ENCODE measurements around the gene NIPSNAP3A.
"Not testable (repeated sequence)": the region's sequence is repeated elsewhere in the genome, so short reads cannot be mapped to it uniquely, and the experiment has no call there.

The NIPSNAP3A gene

DNA sequence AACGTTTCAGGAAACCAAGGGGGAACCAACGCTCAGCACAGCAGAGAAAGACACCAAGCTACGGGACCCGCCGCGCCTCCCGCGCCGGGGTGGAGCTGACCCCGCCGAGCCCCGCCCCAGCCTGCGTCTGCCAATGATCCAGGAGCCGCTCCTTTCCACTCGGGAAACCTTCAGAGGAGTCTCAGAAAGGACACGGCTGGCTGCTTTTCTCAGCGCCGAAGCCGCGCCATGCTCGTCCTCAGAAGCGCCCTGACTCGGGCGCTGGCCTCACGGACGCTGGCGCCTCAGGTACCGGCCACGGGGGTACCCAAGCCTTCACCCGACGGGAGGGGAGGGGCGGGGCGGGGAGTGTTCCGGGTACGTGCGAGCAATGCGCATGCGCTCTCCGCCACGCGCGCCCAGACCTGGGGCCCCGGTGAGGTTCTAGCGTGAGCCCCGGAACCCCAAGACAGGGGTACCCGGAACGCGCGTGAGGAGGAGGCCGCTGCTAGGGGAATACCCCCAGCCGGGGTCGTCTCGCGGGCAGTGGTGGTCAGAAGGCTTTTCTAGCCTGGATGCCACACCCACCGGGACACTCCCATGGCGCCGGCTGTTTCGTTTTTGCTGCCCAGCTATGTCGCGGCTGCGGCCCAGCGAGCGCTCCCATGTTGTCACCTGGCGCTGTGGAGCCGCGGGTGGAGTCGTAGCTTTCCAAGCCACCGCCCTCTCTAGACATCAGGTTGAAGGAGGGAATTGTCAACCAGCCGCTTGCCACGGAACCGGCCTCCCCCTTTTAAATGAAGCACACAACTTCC is at the start of gene NIPSNAP3A:
Gene NIPSNAP3A (plus strand): TSS at position 119 of the 794 bp plus-strand sequence. CDS start 110 bp downstream, at position 229.
- DNase-seq (ENCODE audit: low read depth in 2 of 2, low spot score in 1 of 2) = peak; percentile 71

DNA sequence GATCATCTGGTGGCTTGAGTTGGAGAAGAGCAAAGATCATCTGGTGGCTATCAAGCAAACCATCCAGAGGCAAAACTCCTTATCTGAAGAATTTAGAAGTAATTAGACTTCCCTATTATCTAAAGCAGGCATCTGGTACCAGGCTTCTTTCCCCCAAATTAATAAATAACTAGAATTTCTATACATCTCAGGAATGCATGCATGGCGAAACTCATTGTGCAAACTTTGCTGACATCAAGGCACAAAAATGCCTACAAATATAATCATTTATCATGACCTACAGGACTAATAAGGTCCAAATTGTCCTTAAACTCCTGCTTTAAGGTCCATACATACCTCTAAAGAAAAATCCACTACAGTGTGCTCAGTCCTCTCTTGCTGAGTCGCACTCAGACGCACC is 47.2 kb upstream of the NIPSNAP3A start:
- DNase-seq (ENCODE audit: low read depth in 2 of 2, low spot score in 1 of 2) = no peak

DNA sequence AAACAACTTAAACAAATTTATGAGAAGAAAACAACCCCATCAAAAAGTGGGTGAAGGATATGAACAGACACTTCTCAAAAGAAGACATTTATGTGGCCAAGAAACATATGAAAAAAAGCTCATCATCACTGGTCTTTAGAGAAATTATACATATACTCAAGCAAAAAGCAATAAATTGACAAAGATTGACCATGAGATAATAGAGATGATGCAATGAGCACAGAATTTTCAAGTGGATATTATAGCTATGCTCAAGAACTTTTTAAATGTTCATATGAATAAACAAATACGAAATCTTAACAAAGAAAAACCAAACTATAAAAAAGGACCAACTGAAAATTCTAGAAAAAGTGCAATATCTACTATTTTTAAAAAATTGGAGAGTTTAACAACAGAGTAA is 38.7 kb upstream of the NIPSNAP3A start:
- not testable (repeated sequence) for DNase-seq (ENCODE audit: low read depth in 2 of 2, low spot score in 1 of 2)

DNA sequence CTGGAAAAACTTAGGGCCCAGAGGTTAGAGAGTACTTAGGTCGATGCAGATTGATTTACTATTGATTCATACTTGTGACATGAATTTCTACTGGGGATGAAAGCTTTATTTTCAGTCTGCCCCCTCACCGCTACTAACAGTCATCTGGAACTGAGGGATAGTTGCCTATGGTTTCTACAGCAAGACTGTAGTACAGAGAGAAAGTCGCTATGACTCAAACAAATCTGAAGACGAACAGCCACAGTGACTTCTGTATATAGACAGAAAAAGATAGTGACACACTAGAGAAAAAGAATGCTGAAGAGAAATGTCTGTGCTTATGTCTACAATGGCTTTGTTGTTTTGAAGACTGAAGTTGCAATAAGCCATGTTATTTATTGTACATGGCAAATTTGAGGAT is 35.9 kb upstream of the NIPSNAP3A start:
- no peak for DNase-seq (ENCODE audit: low read depth in 2 of 2, low spot score in 1 of 2)

DNA sequence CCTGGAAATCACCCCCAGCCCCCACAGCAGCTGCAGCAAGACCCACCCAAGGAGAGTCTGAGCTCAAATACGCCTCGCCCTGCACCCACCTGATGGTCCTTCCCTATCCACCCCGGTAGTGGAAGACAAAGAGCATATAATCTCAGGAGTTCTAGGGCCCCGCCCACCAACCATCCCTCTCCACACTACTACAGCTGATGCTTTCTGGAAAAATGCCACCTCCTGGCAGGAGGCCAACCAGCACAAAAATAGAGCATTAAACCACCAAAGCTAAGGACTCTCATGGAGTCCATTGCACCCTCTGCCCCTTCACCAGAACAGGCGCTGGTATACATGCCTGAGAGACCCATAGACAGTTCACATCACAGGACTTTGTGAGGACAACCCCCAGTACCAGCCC is 22.5 kb upstream of the NIPSNAP3A start:
- no peak for DNase-seq (ENCODE audit: low read depth in 2 of 2, low spot score in 1 of 2)

DNA sequence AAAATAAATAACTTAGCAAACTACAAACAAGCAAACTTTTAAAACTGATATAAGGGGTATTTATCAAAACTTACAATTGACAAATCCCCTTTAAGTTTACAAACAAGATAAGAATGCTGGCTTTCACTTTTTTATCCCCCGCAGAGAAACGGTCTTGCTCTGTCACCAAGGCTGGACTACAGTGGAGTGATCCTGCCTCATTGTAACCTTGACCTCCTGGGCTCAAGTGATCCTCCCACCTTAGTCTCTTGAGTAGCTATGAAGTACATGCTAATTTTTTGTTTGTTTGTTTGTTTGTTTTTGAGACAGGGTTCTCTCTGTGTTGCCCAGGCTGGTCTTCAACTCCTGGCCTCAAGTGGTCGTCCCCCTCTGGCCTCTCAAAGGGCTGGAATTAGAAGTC is 9.0 kb upstream of the NIPSNAP3A start:
- DNase-seq (ENCODE audit: low read depth in 2 of 2, low spot score in 1 of 2) = no peak

DNA sequence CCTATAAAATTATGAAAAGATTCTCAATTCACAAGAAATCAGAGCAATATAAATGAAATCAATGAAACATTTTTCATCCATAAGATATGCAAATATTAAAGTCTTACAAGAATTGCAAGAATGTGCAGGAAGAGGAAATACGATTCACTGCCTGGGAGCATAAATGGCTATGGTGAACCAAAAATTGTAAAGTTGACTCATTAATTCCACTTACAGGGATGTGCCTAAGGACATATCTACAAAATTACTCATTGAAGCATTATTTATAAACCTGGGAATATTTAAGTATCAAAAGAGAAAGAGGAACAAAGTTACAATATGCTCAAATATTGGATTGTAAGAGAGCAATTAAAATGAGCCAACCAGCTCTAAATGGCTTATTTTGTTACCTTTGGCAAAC is 6.9 kb upstream of the NIPSNAP3A start:
- no peak for DNase-seq (ENCODE audit: low read depth in 2 of 2, low spot score in 1 of 2)

DNA sequence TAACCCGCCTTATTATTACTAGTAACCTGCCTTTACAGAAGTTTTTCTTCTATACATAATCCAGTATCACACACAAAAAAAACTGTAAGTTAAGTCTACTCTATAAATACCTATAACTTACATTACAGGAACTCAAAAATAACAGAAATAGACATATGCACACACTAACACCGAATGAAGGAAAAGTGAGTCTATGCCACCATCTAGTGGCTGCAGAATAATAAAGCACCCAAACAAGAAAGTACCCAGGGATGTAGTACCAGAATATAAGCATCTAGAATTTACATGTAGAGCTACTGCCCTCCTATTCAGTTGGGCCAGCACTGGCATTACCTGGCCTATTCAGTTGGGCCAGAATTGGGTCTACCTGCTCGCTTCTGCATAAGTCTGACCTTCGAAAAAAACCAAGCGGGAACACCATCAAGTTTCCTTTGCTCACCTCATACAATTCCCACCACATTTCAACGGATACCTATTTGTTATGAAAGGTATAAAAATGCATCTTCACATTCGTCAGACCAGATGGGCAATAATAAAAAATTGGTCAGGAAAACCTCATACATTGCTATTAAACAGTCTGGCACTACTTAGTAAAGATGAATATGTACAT is 4.0 kb upstream of the NIPSNAP3A start:
- no peak for DNase-seq (ENCODE audit: low read depth in 2 of 2, low spot score in 1 of 2)

DNA sequence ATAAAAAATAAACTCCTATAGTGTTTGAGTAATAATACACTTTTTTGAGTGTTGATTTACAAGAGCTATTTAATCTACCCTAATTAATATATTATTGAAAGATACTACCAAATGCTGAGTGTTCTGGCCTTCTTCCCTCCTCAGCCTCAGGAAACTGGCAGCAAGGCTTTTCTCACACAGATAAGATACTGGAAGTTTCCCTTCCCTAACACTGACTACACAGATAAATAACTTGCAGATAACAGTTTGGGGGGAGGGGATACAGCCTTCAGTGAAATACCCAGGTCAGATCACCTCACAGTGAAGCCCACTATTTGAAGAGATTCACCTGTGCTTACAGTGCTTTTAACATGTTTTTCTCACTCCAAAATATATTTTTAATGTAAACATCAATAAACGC is 1.6 kb upstream of the NIPSNAP3A start:
- no peak for DNase-seq (ENCODE audit: low read depth in 2 of 2, low spot score in 1 of 2)

DNA sequence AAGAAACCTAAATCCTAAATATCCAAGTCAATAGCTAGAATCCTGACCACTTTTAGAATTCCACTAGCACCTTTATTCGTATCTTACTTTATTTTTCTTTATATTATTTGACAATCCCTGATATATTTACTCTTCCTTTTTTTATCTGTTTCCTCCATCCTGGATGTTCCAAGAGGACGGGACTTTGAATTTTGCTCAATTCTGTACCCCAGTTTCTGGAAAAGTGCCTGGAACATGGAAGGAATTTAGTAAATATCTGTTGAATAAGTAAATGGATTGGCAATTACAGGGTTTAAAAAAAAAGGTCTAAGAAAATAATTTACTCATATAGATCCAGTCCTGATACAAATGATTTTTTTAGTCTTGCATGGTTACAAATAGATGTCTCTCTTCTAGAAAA is 1.2 kb upstream of the NIPSNAP3A start:
- DNase-seq (ENCODE audit: low read depth in 2 of 2, low spot score in 1 of 2) = no peak

DNA sequence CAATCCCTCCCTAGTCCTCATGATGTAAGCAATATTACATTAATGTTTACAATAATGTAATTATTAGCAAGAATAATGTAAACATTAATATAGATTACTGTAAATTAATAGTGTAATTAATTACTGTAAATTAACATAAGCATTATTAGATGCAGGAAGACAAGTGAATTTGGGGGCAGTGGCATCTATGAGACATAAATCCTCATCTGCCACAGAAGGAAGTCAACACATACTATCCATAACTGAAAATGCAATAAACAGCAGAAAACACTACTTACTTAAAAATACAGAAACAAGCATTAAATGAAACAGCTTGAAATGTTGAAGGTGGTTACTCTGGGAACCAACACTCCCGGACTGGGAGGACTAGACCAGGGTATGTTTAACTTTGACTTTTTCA is 685 bp upstream of the NIPSNAP3A start:
- DNase-seq (ENCODE audit: low read depth in 2 of 2, low spot score in 1 of 2) = no peak

DNA sequence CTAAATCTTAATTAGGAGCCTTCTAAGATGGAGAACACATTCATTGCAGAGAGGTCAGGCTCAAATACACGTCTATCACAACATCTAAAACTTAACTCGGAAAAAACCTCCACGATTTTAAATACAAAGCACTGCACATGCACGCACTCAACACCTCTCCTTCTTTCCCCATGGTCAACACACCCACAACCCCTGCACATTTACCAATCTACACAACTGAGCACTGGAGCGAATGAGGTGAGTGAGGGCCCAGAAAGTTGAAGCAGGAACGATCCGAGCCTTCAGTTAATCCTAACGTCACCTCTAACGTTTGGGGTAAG is 278 bp upstream of the NIPSNAP3A start:
- DNase-seq (ENCODE audit: low read depth in 2 of 2, low spot score in 1 of 2) = no peak

DNA sequence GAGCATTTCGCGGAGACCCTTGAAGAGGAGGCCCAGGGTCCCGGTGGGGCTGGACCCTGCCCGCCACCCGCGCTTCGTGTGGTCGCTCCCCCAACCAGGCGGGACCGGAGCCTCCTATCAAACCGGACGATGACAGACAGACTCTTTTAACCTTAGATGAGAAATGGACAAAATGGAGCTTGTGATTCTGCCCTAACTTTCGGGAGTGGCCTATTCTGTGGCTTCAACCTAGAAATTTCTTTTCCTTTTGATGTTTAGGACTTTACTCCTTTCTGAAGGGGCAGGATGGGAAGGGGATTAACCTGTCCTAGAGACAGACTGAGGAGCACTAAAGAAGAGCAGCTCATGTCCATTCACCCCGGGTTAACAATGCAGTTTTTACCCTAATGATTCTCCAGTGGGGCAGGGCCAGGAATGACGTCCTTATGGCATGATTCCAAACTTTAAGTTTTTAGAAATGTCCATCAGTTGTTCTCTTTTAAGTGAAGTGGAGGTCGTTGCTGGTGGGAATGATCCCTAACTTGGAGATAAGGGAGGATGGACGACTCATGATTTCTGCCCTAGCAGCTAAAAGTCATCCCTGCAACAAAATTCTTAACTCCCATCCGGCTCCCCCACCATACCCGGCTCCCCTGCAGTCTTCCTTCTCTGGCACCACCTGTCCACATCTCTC is 1.0 kb downstream of the NIPSNAP3A start:
- DNase-seq (ENCODE audit: low read depth in 2 of 2, low spot score in 1 of 2) = no peak

DNA sequence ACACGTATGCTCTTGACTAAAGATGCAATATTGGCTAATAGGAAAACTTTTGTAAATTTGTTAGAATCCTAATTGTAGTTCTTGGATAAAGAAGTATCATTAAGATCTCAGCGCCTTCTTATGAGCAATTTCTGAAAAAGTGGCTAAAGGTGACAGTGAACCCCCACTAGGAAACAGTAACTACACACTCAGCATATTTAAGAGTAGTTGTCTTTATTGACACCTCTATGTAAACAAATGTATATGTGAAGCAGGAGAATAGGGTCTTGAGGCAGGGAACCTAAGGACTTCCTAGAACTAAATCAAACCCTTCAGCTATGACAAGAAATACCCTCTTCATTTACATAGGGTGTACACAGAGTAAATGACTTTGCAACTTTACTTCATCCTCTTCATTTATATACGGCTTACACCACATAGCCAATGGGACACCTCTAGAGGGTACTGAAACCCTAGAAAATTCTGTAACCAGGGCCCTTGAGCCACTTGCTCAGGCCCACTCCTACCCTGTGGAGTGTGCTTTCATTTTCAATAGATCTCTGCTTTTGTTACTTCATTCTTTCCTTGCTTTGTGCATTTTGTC is 2.8 kb downstream of the NIPSNAP3A start:
- no peak for DNase-seq (ENCODE audit: low read depth in 2 of 2, low spot score in 1 of 2)

DNA sequence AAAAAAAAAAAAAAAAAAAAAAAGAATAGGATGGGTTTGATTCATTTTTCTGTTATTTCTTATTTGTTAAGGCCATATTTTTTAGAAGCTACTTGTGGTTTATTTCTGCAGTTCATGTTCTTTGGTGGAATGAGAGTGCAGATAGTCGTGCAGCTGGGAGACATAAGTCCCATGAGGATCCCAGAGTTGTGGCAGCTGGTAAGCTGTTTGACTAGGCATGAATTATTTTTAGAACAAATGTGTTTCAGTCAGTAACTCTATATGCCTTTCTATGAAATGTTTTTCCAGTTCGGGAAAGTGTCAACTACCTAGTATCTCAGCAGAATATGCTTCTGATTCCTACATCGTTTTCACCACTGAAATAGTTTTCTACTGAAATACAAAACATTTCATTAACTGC is 11.5 kb downstream of the NIPSNAP3A start:
- no peak for DNase-seq (ENCODE audit: low read depth in 2 of 2, low spot score in 1 of 2)

DNA sequence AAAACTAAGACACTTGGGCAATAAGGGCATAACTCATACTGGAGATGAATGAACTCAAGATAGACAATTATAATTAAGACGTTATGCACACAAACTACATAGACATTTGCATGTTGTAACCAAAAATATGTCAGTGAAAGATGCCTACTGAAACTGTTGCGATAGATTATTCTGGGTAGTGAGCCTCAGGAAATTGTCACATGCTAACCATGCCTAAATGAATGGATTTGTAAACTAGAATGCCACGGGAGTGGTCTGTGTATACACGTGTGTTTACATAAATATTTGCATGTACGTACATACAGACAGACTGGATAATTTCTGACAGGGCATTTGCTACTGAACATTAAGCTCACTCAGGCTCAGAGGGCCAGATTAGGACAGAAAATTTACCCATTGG is 17.7 kb downstream of the NIPSNAP3A start:
- no peak for DNase-seq (ENCODE audit: low read depth in 2 of 2, low spot score in 1 of 2)

DNA sequence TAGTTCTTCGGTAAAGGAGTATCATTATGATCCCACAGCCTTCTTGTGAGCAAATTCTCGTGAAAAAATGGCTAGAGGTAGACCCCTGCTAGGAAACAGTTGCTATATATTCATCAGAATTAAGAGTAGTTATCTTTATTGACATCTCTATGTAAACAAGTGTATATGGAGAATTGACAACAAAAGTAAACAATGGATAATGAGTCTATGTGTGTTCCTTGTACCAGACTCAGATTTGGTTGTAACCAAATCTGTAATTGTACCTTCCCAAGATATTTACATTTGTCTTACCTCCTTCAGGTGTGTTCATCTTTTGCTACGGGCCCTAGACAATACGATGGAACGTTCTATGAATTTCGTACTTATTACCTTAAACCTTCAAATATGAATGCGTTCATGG is 18.5 kb downstream of the NIPSNAP3A start:
- no peak for DNase-seq (ENCODE audit: low read depth in 2 of 2, low spot score in 1 of 2)

DNA sequence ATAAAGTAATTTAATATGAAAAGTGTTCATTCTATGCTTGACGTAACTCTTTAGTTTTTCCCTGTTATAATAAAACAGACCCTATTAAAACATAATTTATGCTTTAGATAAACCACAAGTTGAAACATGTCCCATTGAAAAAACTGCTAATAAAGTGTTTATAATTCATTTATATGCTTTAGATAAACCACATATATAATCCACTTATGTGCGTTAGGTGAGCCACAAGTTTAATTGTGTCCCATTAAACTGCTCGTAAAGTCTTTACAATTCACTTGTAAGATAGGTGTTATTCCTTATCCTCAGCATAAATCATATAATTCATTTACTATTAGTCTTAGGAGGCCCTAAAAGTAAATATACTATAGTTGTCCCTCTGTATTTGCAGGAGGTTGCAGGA is 20.0 kb downstream of the NIPSNAP3A start:
- DNase-seq (ENCODE audit: low read depth in 2 of 2, low spot score in 1 of 2) = no peak

DNA sequence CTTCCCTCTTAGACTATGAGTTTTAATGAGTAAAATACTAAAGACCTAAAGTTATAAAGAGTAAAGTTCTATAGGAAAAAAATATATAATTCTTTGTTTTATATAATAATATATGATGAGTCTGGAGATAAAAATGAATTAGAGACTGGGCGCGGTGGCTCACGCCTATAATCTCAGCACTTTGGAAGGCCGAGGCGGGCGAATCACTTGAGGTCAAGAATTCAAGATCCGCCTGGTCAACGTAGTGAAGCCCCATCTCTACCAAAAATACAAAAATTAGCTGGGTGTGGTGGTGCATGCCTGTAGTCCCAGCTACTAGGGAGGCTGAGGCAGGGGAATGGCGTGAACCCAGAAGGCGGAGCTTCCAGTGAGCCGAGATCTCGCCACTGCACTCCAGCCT is 21.5 kb downstream of the NIPSNAP3A start:
- not testable (repeated sequence) for DNase-seq (ENCODE audit: low read depth in 2 of 2, low spot score in 1 of 2)

DNA sequence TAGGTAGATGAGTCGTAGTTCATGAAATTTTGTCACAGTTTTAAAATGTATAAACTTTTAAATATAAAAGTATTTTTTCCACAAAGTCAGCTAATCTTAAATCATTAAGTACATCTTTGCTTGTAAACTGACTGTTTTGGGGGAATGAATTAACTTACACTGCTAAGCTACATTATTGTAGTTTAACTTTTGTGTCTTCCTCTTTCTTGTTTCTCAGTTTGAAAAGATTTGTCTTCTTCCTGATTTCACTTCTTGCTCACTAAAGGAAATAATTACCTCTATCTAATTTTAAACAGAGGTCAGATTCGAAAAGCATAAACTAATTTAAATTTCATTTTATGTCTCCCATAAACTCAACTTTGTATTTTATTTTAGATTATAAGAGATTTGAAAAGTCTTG is 22.2 kb downstream of the NIPSNAP3A start:
- no peak for DNase-seq (ENCODE audit: low read depth in 2 of 2, low spot score in 1 of 2)

DNA sequence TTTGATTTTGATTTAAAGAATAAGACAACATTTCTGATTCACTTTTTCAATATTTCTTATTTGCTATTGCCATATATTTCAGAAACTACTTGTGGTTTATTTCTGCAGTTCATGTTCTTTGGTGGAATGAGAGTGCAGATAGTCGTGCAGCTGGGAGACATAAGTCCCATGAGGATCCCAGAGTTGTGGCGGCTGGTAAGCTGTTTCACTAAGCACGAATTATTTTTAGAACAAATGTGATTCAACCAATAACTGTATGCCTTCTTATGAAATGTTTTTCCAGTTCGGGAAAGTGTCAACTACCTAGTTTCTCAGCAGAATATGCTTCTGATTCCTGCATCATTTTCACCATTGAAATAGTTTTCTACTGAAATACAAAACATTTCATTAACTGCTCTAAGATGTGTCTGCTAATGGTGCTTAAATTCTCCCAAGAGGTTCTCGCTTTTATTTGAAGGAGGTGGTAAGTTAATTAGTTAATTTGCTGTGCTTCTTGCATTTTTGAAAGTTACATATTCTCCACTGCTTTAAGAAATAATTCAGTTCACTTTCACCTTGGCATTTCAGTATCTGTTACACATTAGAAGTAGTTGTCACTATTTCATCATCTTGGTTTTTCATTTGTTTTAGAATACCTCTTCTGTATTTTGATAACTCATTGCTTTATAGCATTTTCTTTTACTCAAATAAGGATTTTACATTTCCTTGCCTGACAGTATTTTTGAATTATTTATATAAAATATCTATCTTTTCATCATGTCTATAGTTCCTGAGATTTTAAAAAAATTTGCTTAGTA is 25.4 kb downstream of the NIPSNAP3A start:
- DNase-seq (ENCODE audit: low read depth in 2 of 2, low spot score in 1 of 2) = no peak
